Measurements from ENCODE around the gene KRT5.
"Not testable (repeated sequence)": the region's sequence is repeated elsewhere in the genome, so short reads cannot be mapped to it uniquely, and the experiment has no call there.

KRT5 gene

DNA sequence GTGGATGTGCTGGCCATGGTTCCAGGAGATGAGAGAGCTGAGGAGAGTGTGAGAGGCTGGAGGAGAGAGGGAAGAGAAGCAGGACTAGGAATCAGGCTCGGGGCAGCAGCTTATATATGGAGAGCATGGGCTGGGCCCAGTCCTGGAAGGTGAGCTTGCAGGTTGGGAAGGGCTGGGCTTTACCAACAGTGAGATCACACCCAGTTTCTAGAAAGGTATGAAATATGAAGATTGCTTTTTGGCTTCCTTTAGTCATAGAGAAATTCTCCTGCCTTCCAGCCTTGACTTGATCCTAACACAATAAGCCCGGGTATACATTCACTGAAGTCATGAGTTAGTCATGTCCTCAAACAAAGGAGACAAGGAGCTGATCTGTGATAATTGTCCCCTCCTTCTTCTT is 27.0 kb downstream of the KRT5 start, which contains the start of gene KRT6A:
Gene KRT6A, minus strand, starts transcription at position 86 of the 400 bp plus-strand sequence. Its CDS starts 69 bp downstream, at position 17.
- H3K27ac ChIP-seq: no peak within 1 kb of the TSS
- TF ChIP-seq, protein P1, sequence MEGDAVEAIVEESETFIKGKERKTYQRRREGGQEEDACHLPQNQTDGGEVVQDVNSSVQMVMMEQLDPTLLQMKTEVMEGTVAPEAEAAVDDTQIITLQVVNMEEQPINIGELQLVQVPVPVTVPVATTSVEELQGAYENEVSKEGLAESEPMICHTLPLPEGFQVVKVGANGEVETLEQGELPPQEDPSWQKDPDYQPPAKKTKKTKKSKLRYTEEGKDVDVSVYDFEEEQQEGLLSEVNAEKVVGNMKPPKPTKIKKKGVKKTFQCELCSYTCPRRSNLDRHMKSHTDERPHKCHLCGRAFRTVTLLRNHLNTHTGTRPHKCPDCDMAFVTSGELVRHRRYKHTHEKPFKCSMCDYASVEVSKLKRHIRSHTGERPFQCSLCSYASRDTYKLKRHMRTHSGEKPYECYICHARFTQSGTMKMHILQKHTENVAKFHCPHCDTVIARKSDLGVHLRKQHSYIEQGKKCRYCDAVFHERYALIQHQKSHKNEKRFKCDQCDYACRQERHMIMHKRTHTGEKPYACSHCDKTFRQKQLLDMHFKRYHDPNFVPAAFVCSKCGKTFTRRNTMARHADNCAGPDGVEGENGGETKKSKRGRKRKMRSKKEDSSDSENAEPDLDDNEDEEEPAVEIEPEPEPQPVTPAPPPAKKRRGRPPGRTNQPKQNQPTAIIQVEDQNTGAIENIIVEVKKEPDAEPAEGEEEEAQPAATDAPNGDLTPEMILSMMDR (conservative IDR thresholded peaks at IDR 0.05): no peak
- TF ChIP-seq ZFX (IDR thresholded peaks at IDR 0.05): no peak

DNA sequence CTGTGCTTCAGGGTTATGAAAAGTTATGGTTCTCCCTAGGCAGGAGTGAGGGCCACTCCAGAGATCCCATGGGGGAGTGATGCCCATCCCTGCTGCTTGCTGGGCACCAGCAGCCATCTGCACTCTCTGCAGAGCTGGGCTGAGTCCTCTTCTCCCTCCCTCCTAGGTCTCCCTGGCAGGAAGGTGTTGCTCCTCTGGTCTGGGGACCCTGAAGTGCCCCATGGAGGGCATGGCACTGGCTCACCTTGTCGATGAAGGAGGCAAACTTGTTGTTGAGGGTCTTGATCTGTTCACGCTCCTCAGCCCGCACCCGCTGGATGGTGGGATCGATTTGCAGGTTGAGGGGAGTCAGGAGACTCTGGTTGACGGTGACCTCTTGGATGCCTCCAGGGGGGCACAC is 27.8 kb downstream of the KRT5 start:
- H3K27ac ChIP-seq: not testable (repeated sequence)

DNA sequence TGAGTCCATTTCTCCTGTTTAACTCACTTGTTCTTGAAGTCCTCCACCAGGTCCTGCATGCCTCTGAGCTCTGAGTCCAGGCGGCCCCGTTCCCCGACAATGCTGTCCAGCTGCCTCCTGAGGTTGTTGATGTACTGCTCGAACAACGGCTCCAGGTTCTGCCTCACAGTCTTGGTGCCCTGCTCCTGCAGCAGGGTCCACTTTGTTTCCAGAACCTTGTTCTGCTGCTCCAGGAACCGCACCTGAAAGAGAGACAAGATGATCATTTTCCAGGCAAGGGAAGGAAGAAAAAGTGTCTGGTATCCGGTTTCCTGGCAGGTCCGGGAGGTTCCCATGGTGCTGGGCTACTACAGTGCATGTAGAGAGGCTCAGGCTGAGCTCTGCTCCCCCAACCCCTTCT is 28.7 kb downstream of the KRT5 start:
- not testable (repeated sequence) for H3K27ac ChIP-seq

DNA sequence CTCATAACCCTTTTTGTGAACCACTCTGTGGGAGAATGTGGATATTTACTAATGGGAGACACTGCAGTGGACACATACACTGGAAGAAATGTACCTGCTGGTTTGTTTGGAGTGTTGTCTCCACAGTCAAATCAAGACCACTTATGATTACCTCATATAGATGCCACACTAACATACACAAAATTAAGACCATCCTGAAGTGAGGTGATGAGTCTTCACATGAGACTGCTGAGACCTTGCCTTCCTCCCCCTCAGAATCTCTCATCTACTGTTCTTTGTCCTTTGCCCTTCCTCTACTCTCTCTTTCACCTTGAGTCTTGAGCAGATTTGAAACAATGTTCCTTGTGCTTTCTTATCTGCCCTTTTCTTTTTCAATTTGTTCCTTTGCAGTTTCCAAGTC is 31.5 kb downstream of the KRT5 start:
- TF ChIP-seq, protein P1 (conservative IDR thresholded peaks at IDR 0.05): no peak
- TF ChIP-seq ZFX (IDR thresholded peaks at IDR 0.05): no peak
- no peak overlapping the region for H3K27ac ChIP-seq

DNA sequence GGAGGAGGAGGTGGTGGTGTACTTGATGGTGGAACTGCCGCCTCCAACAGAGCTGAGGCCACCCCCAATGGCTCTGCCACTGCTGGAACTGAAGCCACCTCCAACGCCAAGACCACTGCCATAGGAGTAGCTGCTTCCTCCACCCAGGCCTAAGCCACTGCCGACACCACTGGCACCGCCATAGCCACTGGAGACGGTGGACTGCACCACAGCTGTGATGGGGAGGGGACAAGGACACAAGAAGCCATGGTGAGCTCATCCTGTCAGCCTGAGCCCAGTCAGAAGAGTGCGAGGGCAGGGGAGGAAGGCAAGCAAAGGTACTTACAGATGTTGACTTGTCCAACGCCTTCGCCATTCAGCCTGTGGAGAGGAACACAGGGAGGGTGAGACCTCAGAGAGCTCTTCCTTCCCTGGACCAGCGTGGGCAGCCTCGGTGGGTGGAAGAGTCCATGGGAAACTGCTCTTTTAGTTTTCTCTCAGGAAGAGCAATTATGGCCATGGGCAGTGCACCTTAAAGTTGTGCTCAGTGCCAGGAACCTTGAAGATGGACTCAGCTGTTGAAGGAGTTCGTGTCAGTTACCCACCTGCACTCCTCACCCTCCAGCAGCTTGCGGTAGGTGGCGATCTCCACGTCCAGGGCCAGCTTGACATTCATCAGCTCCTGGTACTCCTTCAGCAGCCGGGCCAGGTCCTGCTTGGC is 32.3 kb downstream of the KRT5 start:
- not testable (repeated sequence) for H3K27ac ChIP-seq

DNA sequence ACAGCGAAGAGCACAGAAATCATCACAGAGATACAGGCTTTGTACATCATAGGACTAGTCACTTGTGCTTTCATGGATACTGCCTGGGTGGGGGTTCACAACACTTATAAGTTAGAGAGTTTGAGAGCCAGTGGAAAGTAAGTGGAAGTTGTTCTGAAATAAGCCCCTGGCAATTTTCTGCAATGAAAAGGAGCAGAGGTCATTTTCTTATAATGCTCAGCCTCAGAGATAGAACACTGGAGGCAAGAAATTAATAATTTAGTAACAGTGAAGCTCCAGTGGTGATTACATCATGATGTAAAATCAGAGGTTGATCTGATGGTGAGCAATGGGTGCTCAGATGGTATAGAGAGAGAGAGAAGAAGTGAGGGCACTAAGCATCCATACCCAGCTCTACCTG is 33.0 kb downstream of the KRT5 start:
- TF ChIP-seq ZFX (IDR thresholded peaks at IDR 0.05): no peak
- TF ChIP-seq, protein P1 (conservative IDR thresholded peaks at IDR 0.05): no peak
- H3K27ac ChIP-seq: no peak overlapping the region

DNA sequence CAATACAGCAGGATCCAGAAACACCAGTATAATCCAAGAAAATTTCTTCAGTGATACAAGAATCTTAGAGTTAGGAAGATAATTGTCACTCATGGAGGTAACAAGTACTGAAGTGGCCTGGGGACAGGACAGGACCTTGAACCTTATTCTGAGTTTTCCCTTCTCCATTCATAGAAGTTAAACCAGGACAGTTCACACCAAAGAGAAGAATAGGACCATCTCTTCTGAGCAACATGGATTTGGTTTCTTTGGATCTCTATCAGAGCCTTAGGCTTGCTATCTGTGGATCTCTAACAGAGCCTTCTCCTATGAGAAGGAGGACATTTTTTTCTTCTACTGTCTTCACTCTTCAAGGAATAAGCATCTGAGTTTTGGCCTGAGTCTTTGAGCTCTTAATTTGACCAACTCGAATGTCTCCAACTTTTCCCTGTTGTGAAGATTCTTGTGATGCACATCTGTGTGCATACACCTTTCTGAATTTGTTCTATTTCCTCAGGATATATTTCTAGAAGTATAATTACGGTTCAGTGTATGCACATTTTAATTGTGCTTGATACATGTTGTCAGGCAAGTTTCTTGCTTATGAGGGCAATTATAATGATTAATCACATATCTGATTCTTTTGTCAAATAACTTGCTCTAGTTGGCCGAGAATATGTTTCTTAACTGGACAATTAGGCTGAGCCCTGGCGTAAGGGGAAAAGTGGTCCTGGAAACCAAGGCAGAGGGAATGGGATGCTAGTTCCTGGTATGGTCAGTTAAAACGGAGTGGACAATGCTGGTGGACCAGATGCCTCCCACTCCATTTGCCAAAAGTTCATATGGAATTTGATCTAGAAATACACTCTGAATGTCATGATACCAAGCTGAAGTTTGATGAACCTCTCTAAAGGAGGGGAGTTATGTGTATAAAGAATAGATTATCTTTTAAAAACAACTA is 33.8 kb downstream of the KRT5 start:
- TF ChIP-seq, protein P1 (conservative IDR thresholded peaks at IDR 0.05): no peak
- no peak for TF ChIP-seq ZFX (IDR thresholded peaks at IDR 0.05)
- H3K27ac ChIP-seq: no peak overlapping the region

DNA sequence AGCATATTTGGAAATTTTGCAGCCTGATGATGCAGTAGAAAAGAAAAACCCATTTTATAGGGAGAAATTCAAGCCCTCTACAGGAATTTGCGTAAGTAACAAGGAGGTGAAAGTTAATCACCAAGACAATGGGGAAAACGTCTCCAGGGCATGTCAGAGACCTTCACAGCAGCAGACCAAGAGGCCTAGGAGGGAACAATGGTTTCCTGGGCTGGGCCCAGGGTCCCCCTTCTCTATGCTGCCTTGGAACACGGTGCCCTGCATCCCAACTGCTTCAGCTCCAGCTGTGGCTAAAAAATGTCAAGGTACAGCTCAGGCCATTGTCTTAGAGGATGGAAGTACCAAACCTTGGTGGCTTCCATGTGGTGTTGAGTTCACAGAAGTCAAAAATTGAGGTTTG is 40.1 kb downstream of the KRT5 start:
- TF ChIP-seq, protein P1 (conservative IDR thresholded peaks at IDR 0.05): no peak
- TF ChIP-seq ZFX (IDR thresholded peaks at IDR 0.05): no peak
- no peak overlapping the region for H3K27ac ChIP-seq

DNA sequence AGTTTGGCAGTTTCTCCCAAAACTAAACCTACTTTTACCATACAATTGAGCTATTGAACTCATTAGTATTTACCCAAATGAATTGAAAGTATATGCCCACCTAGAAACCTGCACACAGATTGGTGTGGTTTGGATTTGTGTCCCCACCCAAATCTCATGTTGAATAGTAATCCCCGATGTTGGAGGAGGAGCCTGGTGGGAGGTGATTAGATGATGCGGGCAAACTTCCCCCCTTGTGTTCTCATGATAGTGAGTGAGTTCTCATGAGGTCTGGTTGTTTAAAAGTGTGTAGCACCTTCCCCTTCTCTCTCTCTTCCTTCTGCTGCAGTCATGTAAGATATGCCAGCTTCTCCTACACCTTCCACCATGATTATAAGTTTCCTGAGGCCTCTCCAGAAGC is 42.5 kb downstream of the KRT5 start:
- TF ChIP-seq, protein P1 (conservative IDR thresholded peaks at IDR 0.05): no peak
- TF ChIP-seq ZFX (IDR thresholded peaks at IDR 0.05): no peak
- H3K27ac ChIP-seq: no peak overlapping the region
